ENCODE measurements around the gene ACBD4.
A peak's percentile ranks its signal among the peaks of the same experiment; 100 is the strongest.

Gene ACBD4

GRCh38 chr17:45135192-45135977 is at the start of gene ACBD4:
Gene ACBD4, plus strand, starts transcription at chr17:45135687. Its CDS starts 458 bp downstream, at chr17:45136145.
- DNase-seq (ENCODE audit: low spot score), result peak; percentile 99

- no peak for DNase-seq (ENCODE audit: low spot score)
Observed at GRCh38 chr17:45086391-45086790, 49.1 kb upstream of the ACBD4 start.

GRCh38 chr17:45086865-45087503 is 48.5 kb upstream of the ACBD4 start:
- no peak for DNase-seq (ENCODE audit: low spot score)

- DNase-seq (ENCODE audit: low spot score), result no peak
Observed at GRCh38 chr17:45087504-45087975, 47.9 kb upstream of the ACBD4 start.

GRCh38 chr17:45087978-45088377 is 47.5 kb upstream of the ACBD4 start:
- DNase-seq (ENCODE audit: low spot score), result no peak

- no peak for DNase-seq (ENCODE audit: low spot score)
Observed at GRCh38 chr17:45088741-45089140, 46.7 kb upstream of the ACBD4 start.

- DNase-seq (ENCODE audit: low spot score), result no peak
Observed at GRCh38 chr17:45090711-45091110, 44.8 kb upstream of the ACBD4 start.

- DNase-seq (ENCODE audit: low spot score), result no peak
Observed at GRCh38 chr17:45091778-45092425, 43.6 kb upstream of the ACBD4 start.

GRCh38 chr17:45092911-45093430 is 42.5 kb upstream of the ACBD4 start:
- DNase-seq (ENCODE audit: low spot score), result peak; percentile 99

GRCh38 chr17:45093444-45094110 is 41.9 kb upstream of the ACBD4 start:
- DNase-seq (ENCODE audit: low spot score), result no peak

- peak; percentile 50 for DNase-seq (ENCODE audit: low spot score)
Observed at GRCh38 chr17:45096141-45096540, 39.3 kb upstream of the ACBD4 start.

- DNase-seq (ENCODE audit: low spot score), result no peak
Observed at GRCh38 chr17:45096926-45097325, 38.6 kb upstream of the ACBD4 start.

- no peak for DNase-seq (ENCODE audit: low spot score)
Observed at GRCh38 chr17:45098081-45098868, 37.2 kb upstream of the ACBD4 start.

- DNase-seq (ENCODE audit: low spot score), result peak; percentile 92
Observed at GRCh38 chr17:45098869-45099616, 36.4 kb upstream of the ACBD4 start.

- no peak for DNase-seq (ENCODE audit: low spot score)
Observed at GRCh38 chr17:45101546-45101882, 34.0 kb upstream of the ACBD4 start.

- no peak for DNase-seq (ENCODE audit: low spot score)
Observed at GRCh38 chr17:45101883-45102811, 33.3 kb upstream of the ACBD4 start.

GRCh38 chr17:45102856-45103255 is 32.6 kb upstream of the ACBD4 start:
- DNase-seq (ENCODE audit: low spot score), result no peak

GRCh38 chr17:45103269-45103795 is 32.2 kb upstream of the ACBD4 start:
- no peak for DNase-seq (ENCODE audit: low spot score)

- DNase-seq (ENCODE audit: low spot score), result no peak
Observed at GRCh38 chr17:45104029-45104428, 31.5 kb upstream of the ACBD4 start.
